Fibroblast of skin of right biceps (primary cell): ENCODE data around the gene CD7.

ENCODE experiments used
- DNase-seq: peaks from one replicate; pipeline ENCODE4 v3.0.0-alpha.2; 2013

CD7 gene

GRCh38 chr17:82277851-82278250 is 39.6 kb downstream of the CD7 start:
- no peak for DNase-seq

DNA sequence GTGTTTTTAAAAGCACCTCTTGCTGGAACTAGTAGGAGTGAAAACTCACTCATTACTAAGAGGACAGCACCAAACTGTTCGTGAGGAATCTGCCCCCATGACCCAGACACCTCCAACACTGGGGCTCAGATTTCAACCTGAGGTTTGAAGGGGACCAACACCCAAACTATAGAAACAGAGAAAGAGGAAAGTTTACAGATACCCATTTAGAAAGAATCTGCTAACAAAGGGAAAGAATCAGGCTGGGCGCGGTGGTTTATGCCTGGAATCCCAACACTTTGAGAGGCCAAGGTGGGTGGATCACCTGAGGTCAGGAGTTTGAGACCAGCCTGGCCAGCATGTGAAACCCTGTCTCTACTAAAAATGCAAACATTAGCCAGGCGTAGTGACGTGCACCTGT is 40.5 kb downstream of the CD7 start:
- DNase-seq, result no peak

GRCh38 chr17:82275326-82275725 is 42.1 kb downstream of the CD7 start:
- DNase-seq, result no peak

DNA sequence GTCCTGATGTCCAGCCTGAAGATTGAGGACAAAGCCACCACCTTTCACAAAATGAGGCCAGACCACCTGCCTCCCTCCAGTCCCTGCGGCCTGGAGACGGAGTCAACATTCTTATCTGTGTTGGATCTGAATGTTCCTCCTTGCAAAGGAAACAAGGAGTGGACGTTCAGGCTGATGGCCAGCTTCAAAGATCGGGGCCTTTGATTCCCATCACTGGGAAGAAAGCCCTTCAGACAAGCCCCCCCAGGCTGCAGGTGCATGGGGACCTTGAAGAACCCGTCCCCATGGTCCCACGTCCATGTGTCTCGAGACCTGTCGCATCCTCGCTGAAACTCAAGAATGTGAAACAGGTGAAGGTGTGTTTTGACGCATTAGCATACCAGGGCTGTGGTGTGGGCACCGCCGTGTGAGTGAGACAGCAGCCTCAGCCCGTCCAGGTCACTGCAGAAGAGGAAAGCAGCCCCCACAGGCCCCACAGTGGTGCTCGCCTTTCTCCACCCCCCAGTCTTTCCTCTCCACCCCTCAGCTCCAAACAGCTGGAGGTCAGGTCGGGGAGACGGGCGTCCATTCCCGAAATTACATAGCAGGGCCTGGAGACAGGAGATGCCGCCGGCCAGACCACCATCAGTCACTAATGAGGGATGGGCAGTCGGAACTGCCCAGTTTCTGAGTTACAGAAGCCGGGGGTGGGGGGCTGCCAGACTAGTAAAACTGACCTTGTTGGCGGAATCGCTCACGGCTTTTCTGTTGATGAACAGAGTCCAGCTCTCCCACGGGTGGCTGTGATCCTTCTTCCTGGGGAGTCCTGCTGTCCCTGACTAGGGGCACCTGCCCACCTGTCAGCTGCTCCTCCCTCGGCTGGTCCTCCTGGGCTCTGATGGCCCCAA is 43.0 kb downstream of the CD7 start:
- no peak for DNase-seq

- DNase-seq, result peak; percentile 85
Observed at GRCh38 chr17:82273327-82274133, 43.9 kb downstream of the CD7 start, which contains the start of gene CSNK1D. CSNK1D (minus strand) TSS chr17:82273700; CDS start chr17:82273381, 319 bp downstream.

GRCh38 chr17:82272495-82273326 is 44.7 kb downstream of the CD7 start:
- DNase-seq, result no peak

DNA sequence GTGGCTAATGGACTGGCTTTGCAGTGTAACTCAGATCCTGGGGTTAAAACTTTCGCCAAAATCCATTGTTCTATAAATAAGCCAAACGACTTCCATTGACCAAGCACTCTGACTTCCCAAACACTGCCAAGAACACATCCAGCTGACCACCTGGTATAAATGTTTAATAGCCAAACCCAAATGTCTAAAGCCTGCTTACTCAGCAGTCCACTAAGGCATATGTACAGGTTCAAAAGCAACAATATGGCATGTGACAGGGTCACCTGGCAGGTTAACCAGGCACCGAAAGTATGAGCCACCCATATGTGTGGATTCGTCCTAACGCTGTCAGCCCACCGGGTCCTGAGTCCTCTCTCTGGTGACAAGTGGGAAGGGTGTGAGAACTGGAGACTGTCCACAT is 46.0 kb downstream of the CD7 start:
- DNase-seq, result no peak

GRCh38 chr17:82270651-82271050 is 46.8 kb downstream of the CD7 start:
- no peak for DNase-seq

DNA sequence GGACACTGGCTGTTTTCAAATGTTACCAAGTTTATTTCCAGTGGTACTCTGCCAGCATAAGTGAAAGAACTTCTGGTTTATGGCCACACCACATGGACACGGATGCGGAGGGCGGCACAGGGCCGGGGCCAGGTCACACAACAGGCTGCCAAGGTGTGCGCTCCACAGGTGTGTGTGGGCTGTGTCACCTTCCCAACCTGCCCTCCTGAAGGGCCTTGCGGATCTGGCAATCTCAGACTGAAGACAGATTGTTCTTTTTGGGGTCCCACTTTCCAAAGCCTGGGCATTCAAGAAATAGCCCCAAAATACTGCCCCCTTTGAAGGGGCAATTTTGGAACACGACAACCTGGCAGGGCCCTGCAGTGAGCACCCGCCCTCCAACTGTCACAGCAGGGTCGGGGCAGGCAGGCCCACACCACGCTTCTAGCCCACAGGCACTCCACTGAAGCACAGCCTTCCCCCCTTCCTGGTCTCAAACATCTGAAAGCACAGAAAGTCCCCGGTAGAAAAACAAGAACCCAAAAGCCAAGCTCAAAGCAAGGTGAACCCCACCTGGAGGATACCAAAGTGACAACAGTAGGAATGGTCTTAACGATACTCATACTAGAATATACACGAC is 47.4 kb downstream of the CD7 start:
- DNase-seq, result no peak

GRCh38 chr17:82269138-82269881 is 48.1 kb downstream of the CD7 start:
- DNase-seq, result no peak

DNA sequence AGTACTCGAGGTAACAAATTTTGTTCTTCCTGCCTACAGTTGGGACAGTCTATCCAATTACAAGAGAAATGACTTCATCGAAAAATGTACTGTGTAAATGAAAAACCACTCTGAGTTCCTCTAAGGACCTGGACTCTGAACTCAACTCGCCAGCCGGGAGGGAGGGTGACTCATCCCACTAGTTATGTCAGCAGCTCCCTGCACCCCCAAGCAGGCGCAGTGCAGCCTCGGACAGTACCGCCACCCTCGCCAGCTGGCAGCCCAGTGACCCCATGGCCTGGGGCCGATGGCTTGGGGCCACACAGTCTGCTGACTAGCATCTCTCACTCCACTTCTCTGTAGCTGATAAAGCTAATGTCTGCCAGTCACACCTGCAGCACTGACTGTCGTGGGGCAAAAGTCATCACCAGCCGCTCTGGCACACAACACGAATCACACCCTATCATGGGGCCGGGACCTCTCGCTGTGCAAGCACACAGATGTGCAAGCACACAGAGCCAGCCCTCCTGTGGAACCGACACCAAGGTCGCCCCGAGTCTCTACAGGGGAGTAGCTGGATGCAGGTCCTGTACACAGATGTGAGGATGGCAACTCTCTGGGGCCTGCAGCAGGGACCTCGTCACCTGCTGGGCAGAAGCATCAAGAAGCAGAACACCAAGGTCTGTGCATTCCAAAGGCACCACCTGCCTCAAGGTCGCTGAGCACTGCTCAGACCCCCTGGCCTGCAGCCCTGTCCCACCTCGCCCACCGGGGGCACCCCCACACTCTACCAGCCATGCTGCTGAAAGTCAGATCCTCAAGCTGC is 49.6 kb downstream of the CD7 start:
- DNase-seq, result peak; percentile 90

DNA sequence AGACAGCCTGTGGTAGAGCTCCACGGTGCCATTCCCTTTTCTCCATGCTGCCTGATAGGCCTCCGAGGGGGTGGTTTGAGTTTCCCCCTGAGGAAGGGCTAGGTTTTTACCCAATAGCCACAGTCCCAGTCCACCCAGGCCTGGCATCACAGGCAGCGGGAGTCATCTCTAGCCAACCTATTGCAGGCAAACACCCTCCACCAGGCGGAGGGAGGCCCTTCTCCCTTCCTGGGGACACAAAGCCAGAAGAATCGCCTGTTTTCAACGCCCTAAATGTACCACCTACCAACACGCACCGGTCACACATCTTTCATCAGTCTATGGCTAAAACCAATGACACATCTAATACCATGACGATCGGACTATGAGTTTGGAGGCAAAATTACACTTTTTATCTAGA is 51.3 kb downstream of the CD7 start:
- no peak for DNase-seq
